Breast epithelium (tissue), 3 donors: ENCODE data around the gene C11orf24.

Experiments used
- POLR2A ChIP-seq: fragments of 450-650 bp; IDR thresholded peaks from one replicate; pipeline ENCODE4 v1.6.1; 2016; ENCODE audit warnings: antibody characterized with exemption, mild to moderate bottlenecking, moderate library complexity
- POLR2AphosphoS5 ChIP-seq, 3 donors: sonication (generic); formaldehyde crosslinking; IDR thresholded peaks; one replicate each; pipeline ENCODE4 v1.6.1; 2017; ENCODE audit warnings: antibody characterized with exemption in 3 of 3

DNA sequence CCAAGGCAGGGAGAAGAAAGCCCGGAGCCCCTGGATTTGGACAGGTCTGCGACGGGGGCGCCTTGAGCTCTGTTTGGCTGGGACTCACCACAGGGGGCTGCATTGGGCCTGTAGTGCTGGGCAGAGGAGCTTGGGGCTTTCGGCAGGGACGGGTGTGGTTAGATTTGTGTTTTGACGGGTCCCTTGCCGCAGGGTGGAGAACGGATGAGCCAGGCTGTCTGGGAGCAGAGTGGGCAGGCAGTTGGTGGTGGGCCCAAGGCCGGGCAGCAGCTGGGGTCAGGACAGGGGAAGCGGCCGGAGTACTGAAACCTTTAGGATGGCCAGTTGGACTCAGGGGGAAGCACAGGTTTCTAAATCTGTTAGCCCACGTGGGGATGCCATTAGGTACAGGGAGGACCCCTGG, 13.4 kb downstream of the C11orf24 start:
- TF ChIP-seq POLR2AphosphoS5 (IDR thresholded peaks at IDR 0.05) (no peak), POLR2A (no peak)
